Glomerular endothelial cell (primary cell): ENCODE results near the gene SLC16A8. TPM values are rescaled to one million over a fixed set of nuclear protein-coding genes. Genes with fewer than 3 reads are reported as not detected.

Source experiments
- DNase-seq: peaks from one replicate; pipeline ENCODE4 v3.0.0-alpha.2; 2011; ENCODE audit warnings: low read depth, low spot score; ENCODE audit errors: extremely low read depth
- total RNA-seq: library from RNA; depleted of rRNA; stranded (reverse); fragments of >200 nt; gene quantifications from 2 replicates; pipeline ENCODE4 v1.2.3, GENCODE V29; 2015

Gene SLC16A8
- total RNA-seq, 1 donor from 2014 or later = not detected

GRCh38 chr22:38032681-38033521 is 51.1 kb downstream of the SLC16A8 start:
- no peak for DNase-seq

GRCh38 chr22:38031491-38031890 is 52.5 kb downstream of the SLC16A8 start:
- no peak for DNase-seq

GRCh38 chr22:38030311-38031133 is 53.5 kb downstream of the SLC16A8 start:
- DNase-seq = no peak

GRCh38 chr22:38029901-38030300 is 54.1 kb downstream of the SLC16A8 start:
- DNase-seq = no peak

GRCh38 chr22:38029370-38029769 is 54.6 kb downstream of the SLC16A8 start:
- no peak for DNase-seq

GRCh38 chr22:38028344-38029130 is 55.4 kb downstream of the SLC16A8 start:
- no peak for DNase-seq

Other genes with a start within 250 kb of the SLC16A8 start
- gene ANKRD54, start 239.8 kb downstream of the SLC16A8 start, total RNA-seq = 34.9 and 55.2 TPM in 2 replicates
- gene EIF3L, start 234.8 kb downstream of the SLC16A8 start, total RNA-seq = 254 and 368 TPM in 2 replicates
- 122 and 133 TPM in 2 replicates for gene MICALL1, start 177.9 kb downstream of the SLC16A8 start, total RNA-seq
- gene C22orf23, start 130.6 kb downstream of the SLC16A8 start, total RNA-seq = 0.41 TPM in 1 of 2 replicates, not detected in the other
- 93.6 and 115 TPM in 2 replicates for gene POLR2F, start 130.5 kb downstream of the SLC16A8 start, total RNA-seq
- not detected in 2 replicates for gene SOX10, start 99.6 kb downstream of the SLC16A8 start, total RNA-seq
- gene PICK1, start 26.8 kb downstream of the SLC16A8 start, total RNA-seq = 8.9 and 12.8 TPM in 2 replicates
- 0.24 and 0.93 TPM in 2 replicates for gene BAIAP2L2, start 26.5 kb upstream of the SLC16A8 start, total RNA-seq
- gene PLA2G6, start 97.6 kb upstream of the SLC16A8 start, total RNA-seq = 4.7 and 7.6 TPM in 2 replicates
- gene MAFF, start 117.8 kb upstream of the SLC16A8 start, total RNA-seq = 91.0 and 119 TPM in 2 replicates
- gene TMEM184B, start 188.8 kb upstream of the SLC16A8 start, total RNA-seq = 128 and 165 TPM in 2 replicates
- gene CSNK1E, start 233.2 kb upstream of the SLC16A8 start, total RNA-seq = 142 and 187 TPM in 2 replicates